PC-3 (cell line): Measurements from ENCODE around the gene C15orf39. TPM values are rescaled to one million over a fixed set of nuclear protein-coding genes. Genes with fewer than 3 reads are reported as not detected.

Experiments used
- ATAC-seq: fragments of 200-7000 bp; cut with Tn5 transposase; 2 replicates; pipeline ENCODE4 v1.9.1; 2020; ENCODE audit warnings: mild to moderate bottlenecking, moderate library complexity
- BruUV-seq: library from RNA; stranded (reverse); fragments of 400-500 nt; replicated peaks from 2 replicates; lab custom pipeline; 2021; lab: Mats Ljungman, UMichigan
- CTCF ChIA-PET: fragments of 300-600 bp; sonication (Branson Sonifier 250); formaldehyde crosslinking; loops from one replicate; lab custom pipeline; 2022; ENCODE audit warnings: antibody characterized with exemption; lab: Charles Lee
- POLR2A ChIA-PET: fragments of 300-600 bp; sonication (Branson Sonifier 250); formaldehyde crosslinking; loops from one replicate; lab custom pipeline; 2022; ENCODE audit warnings: antibody characterized with exemption; ENCODE audit not compliant: unreplicated experiment; lab: Charles Lee
- DNase-seq: peaks from one replicate; pipeline ENCODE4 v3.0.0-alpha.2; 2015
- H2AFZ ChIP-seq: fragments of 300-600 bp; sonication (generic); 2 replicates; pipeline ENCODE4 v1.6.0; 2016; ENCODE audit warnings: antibody characterized with exemption, low read length
- H3F3A ChIP-seq: fragments of 300-600 bp; sonication (generic); one replicate; pipeline ENCODE4 v1.6.0; 2017; ENCODE audit warnings: antibody characterized with exemption, low read length, control low read depth, mild to moderate bottlenecking; ENCODE audit not compliant: unreplicated experiment
- H3K27ac ChIP-seq: fragments of 300-600 bp; sonication (generic); 2 replicates; pipeline ENCODE4 v1.5.1; 2016; ENCODE audit warnings: mild to moderate bottlenecking, low read length
- H3K27me3 ChIP-seq: fragments of 300-600 bp; sonication (generic); 2 replicates; pipeline ENCODE4 v1.6.1; 2016; ENCODE audit warnings: low read length, mixed read lengths
- H3K36me3 ChIP-seq: fragments of 300-600 bp; sonication (generic); 2 replicates; pipeline ENCODE4 v1.6.1; 2016; ENCODE audit warnings: low read depth, mixed run types, low read length, mixed read lengths
- H3K4me1 ChIP-seq: fragments of 300-600 bp; sonication (generic); 2 replicates; pipeline ENCODE4 v1.5.1; 2016; ENCODE audit warnings: low read length; ENCODE audit not compliant: insufficient read depth
- H3K4me2 ChIP-seq: fragments of 300-600 bp; sonication (generic); 2 replicates; pipeline ENCODE4 v1.6.0; 2016; ENCODE audit warnings: low read length
- H3K4me3 ChIP-seq: fragments of 300-600 bp; sonication (generic); 2 replicates; pipeline ENCODE4 v1.5.1; 2016; ENCODE audit warnings: mild to moderate bottlenecking, low read length, mixed read lengths
- H3K79me2 ChIP-seq: fragments of 300-600 bp; sonication (generic); 2 replicates; pipeline ENCODE4 v1.6.1; 2017; ENCODE audit warnings: low read length, mixed read lengths
- H3K9ac ChIP-seq: fragments of 300-600 bp; sonication (generic); 2 replicates; pipeline ENCODE4 v1.6.0; 2016; ENCODE audit warnings: mild to moderate bottlenecking, low read length
- H3K9me2 ChIP-seq: fragments of 300-600 bp; sonication (generic); replicated peaks from 2 replicates; pipeline ENCODE4 v1.6.1; 2016; ENCODE audit warnings: mixed run types, low read length, mixed read lengths
- H3K9me3 ChIP-seq: fragments of 300-600 bp; sonication (generic); 2 replicates; pipeline ENCODE4 v1.6.1; 2016; ENCODE audit warnings: low read length, mixed read lengths
- H4K20me1 ChIP-seq: fragments of 300-600 bp; sonication (generic); 2 replicates; pipeline ENCODE4 v1.6.1; 2016; ENCODE audit warnings: low read length, mixed read lengths
- EZH2 ChIP-seq: fragments of 300-600 bp; sonication (generic); IDR thresholded peaks from one replicate; pipeline ENCODE4 v1.6.1; 2017; ENCODE audit warnings: antibody characterized with exemption, mild to moderate bottlenecking, low read length; ENCODE audit not compliant: unreplicated experiment
- EZH2phosphoT487 ChIP-seq: fragments of 300-600 bp; sonication (generic); IDR thresholded peaks from 2 replicates; pipeline ENCODE4 v1.6.1; 2018; ENCODE audit warnings: mild to moderate bottlenecking, antibody characterized with exemption, low read length, borderline replicate concordance
- intact Hi-C: fragments of 100-400 bp; cut with micrococcal nuclease; formaldehyde crosslinking; loops from 2 replicates; pipeline ENCODE4 v1.9.0; 2023
- total RNA-seq: library from RNA; depleted of rRNA; stranded (reverse); fragments of >200 nt; gene quantifications from 2 replicates; pipeline ENCODE4 v1.2.3, GENCODE V29; 2014
- TF ChIP-seq, protein P1 (sequence below): fragments of 300-600 bp; sonication (generic); conservative IDR thresholded peaks from 2 replicates; pipeline ENCODE4 v1.5.1; 2017; ENCODE audit warnings: antibody characterized with exemption, low read depth, mild to moderate bottlenecking, low read length

Gene C15orf39
- total RNA-seq, 1 experiment from 2014 or later, result 23.8 TPM

DNA sequence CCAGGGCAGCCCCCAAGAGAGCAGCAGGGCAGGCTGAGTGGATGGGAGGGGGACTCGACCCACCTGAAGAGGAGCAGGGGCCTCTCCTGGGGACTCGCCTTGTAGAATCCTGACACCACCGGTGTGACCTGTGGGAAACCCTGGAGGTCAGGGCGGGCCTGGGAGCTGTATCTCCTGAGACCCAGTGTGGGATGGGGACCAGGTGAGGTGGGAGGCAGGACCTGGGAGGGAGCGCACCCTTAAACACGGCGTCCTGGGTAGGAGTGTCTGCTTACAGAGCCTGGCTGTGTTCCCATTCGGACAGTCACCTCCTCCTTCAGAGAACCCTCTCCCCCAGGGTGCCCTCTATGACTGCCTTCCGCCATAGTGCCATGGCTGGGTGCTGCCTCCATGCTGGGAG, 27.1 kb downstream of the C15orf39 start:
- no TSS peak for BruUV-seq
- ATAC-seq (no peak), DNase-seq (no peak)
- Histone ChIP-seq H3K9ac (no peak overlapping the region), H4K20me1 (no peaks in the 10 kb centered on the region), H3K4me2 (no peak overlapping the region), H3K4me3 (no peak overlapping the region), H2AFZ (no peak overlapping the region), H3K4me1 (no peaks in the 10 kb centered on the region), H3K36me3 (no peaks in the 10 kb centered on the region), H3F3A (no peaks in the 10 kb centered on the region), H3K27ac (no peak overlapping the region), H3K27me3 (no peaks in the 10 kb centered on the region), H3K79me2 (no peaks in the 10 kb centered on the region), H3K9me3 (no peaks in the 10 kb centered on the region), H3K9me2 (no peaks in the 10 kb centered on the region)
- TF ChIP-seq, protein P1, sequence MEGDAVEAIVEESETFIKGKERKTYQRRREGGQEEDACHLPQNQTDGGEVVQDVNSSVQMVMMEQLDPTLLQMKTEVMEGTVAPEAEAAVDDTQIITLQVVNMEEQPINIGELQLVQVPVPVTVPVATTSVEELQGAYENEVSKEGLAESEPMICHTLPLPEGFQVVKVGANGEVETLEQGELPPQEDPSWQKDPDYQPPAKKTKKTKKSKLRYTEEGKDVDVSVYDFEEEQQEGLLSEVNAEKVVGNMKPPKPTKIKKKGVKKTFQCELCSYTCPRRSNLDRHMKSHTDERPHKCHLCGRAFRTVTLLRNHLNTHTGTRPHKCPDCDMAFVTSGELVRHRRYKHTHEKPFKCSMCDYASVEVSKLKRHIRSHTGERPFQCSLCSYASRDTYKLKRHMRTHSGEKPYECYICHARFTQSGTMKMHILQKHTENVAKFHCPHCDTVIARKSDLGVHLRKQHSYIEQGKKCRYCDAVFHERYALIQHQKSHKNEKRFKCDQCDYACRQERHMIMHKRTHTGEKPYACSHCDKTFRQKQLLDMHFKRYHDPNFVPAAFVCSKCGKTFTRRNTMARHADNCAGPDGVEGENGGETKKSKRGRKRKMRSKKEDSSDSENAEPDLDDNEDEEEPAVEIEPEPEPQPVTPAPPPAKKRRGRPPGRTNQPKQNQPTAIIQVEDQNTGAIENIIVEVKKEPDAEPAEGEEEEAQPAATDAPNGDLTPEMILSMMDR, result no peak
- ChIA-PET POLR2A (no interaction called here), CTCF (no interaction called here)
- intact Hi-C loops, result no loop called here

DNA sequence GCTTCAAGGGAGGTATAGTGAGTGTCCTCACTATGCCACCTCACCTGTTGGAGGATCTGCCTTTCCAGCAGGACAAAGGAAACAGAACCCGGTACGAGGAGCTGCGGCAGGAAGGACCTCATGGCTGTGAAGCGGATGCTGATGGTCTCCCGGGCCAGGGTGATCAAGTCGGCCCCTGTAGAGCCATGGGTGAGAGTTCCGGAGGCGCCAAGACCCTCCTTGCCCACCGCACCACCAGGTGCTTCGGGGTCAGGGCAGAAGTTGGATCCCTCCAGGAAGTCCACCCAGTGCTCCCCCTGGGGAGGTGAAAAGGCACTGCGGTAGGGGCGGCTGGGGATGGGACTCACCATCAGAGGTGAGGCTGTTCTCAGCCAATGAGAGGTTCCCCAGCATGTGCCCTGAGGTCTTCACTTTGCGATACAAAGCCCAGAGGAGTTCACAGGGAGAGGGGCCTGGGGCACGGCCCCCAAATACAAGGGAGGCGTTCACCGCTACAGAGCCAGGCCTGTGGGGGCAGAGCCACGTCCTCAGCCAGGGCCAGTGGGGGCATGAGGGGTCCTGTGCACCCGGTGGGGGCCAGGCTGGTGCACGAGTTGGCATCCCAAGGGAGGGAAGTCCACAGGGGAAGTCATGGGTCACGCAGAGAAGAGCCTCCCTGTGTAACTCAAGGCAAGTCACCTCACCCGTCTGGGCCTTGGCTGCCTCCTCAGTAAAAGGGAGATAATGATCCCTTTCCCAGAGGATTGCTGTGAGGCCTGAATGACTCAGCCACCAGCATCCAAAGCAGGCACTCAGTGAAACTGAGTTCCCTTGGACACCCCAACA, 27.7 kb downstream of the C15orf39 start:
- ATAC-seq (no peak), DNase-seq (no peak)
- Histone ChIP-seq H3K9me3 (no peaks in the 10 kb centered on the region), H3K27me3 (no peaks in the 10 kb centered on the region), H3F3A (no peaks in the 10 kb centered on the region), H2AFZ (no peak overlapping the region), H3K79me2 (no peaks in the 10 kb centered on the region), H3K4me1 (no peaks in the 10 kb centered on the region), H3K27ac (no peak overlapping the region), H3K4me3 (no peak overlapping the region), H4K20me1 (no peaks in the 10 kb centered on the region), H3K4me2 (no peak overlapping the region), H3K36me3 (no peaks in the 10 kb centered on the region), H3K9ac (no peak overlapping the region), H3K9me2 (no peaks in the 10 kb centered on the region)
- CTCF ChIA-PET, result no interaction called here
- intact Hi-C loops, result no loop called here
- BruUV-seq, result no TSS peak
- POLR2A ChIA-PET, result no interaction called here
- TF ChIP-seq EZH2phosphoT487 (no peak), EZH2 (no peak)
- TF ChIP-seq, protein P1, result no peak

DNA sequence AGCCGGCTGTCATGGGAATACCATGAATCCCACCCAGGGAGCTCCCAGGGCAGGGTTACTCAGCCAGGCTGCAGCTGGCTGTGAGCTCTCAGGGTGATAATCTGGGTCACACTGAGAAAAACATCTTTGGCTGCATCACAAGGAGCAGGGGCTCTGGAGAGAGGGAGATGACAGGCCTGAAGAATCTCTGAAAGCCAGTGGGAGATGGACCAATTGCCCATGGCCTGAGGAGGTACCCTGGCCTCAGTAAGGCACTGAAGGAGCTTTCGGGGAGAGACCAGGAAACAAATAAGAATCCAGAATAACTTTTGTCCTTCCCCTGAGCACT, 28.3 kb downstream of the C15orf39 start:
- no peaks in the 10 kb centered on the region for H3K79me2 ChIP-seq
- no peaks in the 10 kb centered on the region for H3K4me1 ChIP-seq
- H3K4me3 ChIP-seq, result no peak overlapping the region
- ChIA-PET POLR2A (no interaction called here), CTCF (no interaction called here)
- H3K9ac ChIP-seq, result no peak overlapping the region
- H2AFZ ChIP-seq, result no peak overlapping the region
- H3K27ac ChIP-seq, result no peak overlapping the region
- H3K27me3 ChIP-seq, result no peaks in the 10 kb centered on the region
- H3K9me2 ChIP-seq, result no peaks in the 10 kb centered on the region
- no peaks in the 10 kb centered on the region for H3K9me3 ChIP-seq
- no peak overlapping the region for H3K4me2 ChIP-seq
- intact Hi-C loops, result no loop called here
- no peak for ATAC-seq
- no peaks in the 10 kb centered on the region for H3F3A ChIP-seq
- no peaks in the 10 kb centered on the region for H3K36me3 ChIP-seq
- BruUV-seq, result no TSS peak
- no peak for DNase-seq
- TF ChIP-seq EZH2 (no peak), EZH2phosphoT487 (no peak)
- TF ChIP-seq, protein P1, result no peak
- no peaks in the 10 kb centered on the region for H4K20me1 ChIP-seq
